Activated CD8-positive, alpha-beta memory T cell treated with anti-CD3 and anti-CD28 coated beads, Interleukin-2, amount 10 ng/mL, durations not matched to agents 7 days and 5 days (primary cell): ENCODE measurements around the gene NDUFS7. TPM values are rescaled to one million over a fixed set of nuclear protein-coding genes. Genes with fewer than 3 reads are reported as not detected.
"Not testable (repeated sequence)": the region's sequence is repeated elsewhere in the genome, so short reads cannot be mapped to it uniquely, and the experiment has no call there.

ENCODE experiments used
- ATAC-seq: fragments of 150-1000 bp; cut with Tn5 transposase; one replicate; pipeline ENCODE4 v1.10.0; 2021; ENCODE audit warnings: moderate library complexity
- CTCF ChIA-PET: fragments of 350-600 bp; sonication (Branson Sonifier 250); formaldehyde crosslinking; loops from one replicate; lab custom pipeline; 2021; ENCODE audit warnings: antibody characterized with exemption; lab: Charles Lee
- DNase-seq: peaks from one replicate; pipeline ENCODE4 v3.0.0-alpha.2; 2020
- H3K27ac Mint-ChIP-seq: one replicate; pipeline ENCODE4 v1.8.0; 2021; ENCODE audit warnings: mild to moderate bottlenecking, mixed read lengths
- H3K27me3 Mint-ChIP-seq: one replicate; pipeline ENCODE4 v1.8.0; 2021; ENCODE audit warnings: mixed read lengths
- H3K36me3 Mint-ChIP-seq: one replicate; pipeline ENCODE4 v1.8.0; 2021; ENCODE audit warnings: mild to moderate bottlenecking, mixed read lengths
- H3K4me1 Mint-ChIP-seq: one replicate; pipeline ENCODE4 v1.8.0; 2021; ENCODE audit warnings: mixed read lengths
- H3K4me3 Mint-ChIP-seq: one replicate; pipeline ENCODE4 v1.8.0; 2021; ENCODE audit warnings: mild to moderate bottlenecking, moderate library complexity, mixed read lengths
- H3K9me3 Mint-ChIP-seq: one replicate; pipeline ENCODE4 v1.8.0; 2022; ENCODE audit warnings: low read depth, mixed read lengths
- total RNA-seq, 2 experiments: library from RNA; stranded (reverse); gene quantifications; one replicate each; pipeline ENCODE4 v1.2.3, GENCODE V29; 2021

The NDUFS7 gene
- total RNA-seq, 2 experiments from 2014 or later = 124 to 135 TPM

GRCh38 chr19:1417681-1418495 is 34.2 kb downstream of the NDUFS7 start:
- H3K4me3 Mint-ChIP-seq = no peak overlapping the region
- no peaks in the 10 kb centered on the region for H3K27me3 Mint-ChIP-seq
- no peak for DNase-seq
- H3K27ac Mint-ChIP-seq = no peak overlapping the region
- CTCF ChIA-PET = no interaction called here
- ATAC-seq = no peak
- peaks cover 29% of the 10 kb centered on the region for H3K36me3 Mint-ChIP-seq
- H3K4me1 Mint-ChIP-seq = peaks cover 27% of the 10 kb centered on the region
- H3K9me3 Mint-ChIP-seq = no peaks in the 10 kb centered on the region

DNA sequence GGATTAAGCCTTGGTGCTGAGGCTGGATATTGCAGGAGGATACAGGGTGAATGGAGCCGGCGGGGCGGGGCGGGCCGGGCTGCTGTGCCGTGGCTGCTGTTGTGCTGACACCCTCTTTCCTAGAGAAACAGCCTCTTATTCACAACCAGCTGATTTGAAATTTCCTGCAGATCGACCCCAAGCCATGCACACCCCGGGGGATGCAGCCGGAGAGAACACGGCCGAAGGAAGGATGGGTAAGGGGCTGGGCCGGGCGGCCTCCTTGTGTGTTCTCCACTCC is 34.7 kb downstream of the NDUFS7 start:
- DNase-seq = no peak
- CTCF ChIA-PET = no interaction called here
- Mint-ChIP-seq H3K9me3 (no peaks in the 10 kb centered on the region), H3K4me1 (peaks cover 23% of the 10 kb centered on the region), H3K36me3 (peaks cover 32% of the 10 kb centered on the region), H3K27me3 (no peaks in the 10 kb centered on the region), H3K27ac (no peak overlapping the region), H3K4me3 (no peak overlapping the region)
- no peak for ATAC-seq

GRCh38 chr19:1418951-1419738 is 35.4 kb downstream of the NDUFS7 start:
- H3K4me3 Mint-ChIP-seq = no peak overlapping the region
- H3K9me3 Mint-ChIP-seq = no peaks in the 10 kb centered on the region
- CTCF ChIA-PET = no interaction called here
- H3K27ac Mint-ChIP-seq = no peak overlapping the region
- H3K36me3 Mint-ChIP-seq = peaks cover 37% of the 10 kb centered on the region
- no peak for DNase-seq
- H3K4me1 Mint-ChIP-seq = peaks cover 19% of the 10 kb centered on the region
- no peak for ATAC-seq
- no peaks in the 10 kb centered on the region for H3K27me3 Mint-ChIP-seq

DNA sequence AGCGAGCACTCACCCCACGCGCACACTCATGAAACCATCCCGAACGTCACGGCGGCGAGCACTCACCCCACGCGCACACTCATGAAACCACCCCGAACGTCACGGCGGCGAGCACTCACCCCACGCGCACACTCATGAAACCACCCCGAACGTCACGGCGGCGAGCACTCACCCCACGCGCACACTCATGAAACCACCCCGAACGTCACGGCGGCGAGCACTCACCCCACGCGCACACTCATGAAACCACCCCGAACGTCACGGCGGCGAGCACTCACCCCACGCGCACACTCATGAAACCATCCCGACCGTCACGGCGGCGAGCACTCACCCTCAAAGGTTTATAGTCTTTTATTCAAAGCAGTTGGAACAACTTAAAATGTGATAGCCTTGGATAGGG is 36.4 kb downstream of the NDUFS7 start:
- not testable (repeated sequence) for H3K27ac Mint-ChIP-seq, H3K27me3 Mint-ChIP-seq, H3K9me3 Mint-ChIP-seq, H3K4me3 Mint-ChIP-seq, ATAC-seq, DNase-seq
- Mint-ChIP-seq H3K4me1 (peaks cover 14% of the 10 kb centered on the region), H3K36me3 (peaks cover 40% of the 10 kb centered on the region)
- CTCF ChIA-PET = interaction anchor here (1.0 kb wide), 1 partner anchor 8 kb away, joined by 3 read pairs; no protein-coding TSS in a partner anchor

DNA sequence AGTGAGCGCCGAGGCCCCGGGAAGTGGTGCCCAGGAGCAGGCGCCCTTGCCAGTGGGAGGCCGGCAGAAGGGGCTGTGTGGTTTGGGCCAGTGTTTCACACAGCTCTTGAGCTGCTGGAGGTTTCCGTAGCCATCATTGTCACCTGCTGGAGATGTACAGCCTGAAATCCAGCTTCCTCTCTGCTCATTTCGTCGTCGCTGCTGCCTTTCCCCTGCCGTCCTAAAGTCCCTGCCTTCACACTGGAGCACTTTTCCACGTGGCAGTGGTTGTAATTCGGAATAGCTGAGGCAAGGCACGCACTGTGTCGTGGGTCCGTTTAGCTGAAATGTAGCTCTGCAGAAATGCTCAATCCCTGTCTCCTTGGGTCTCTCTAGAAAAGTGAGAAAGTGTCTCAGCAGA is 36.9 kb downstream of the NDUFS7 start:
- ATAC-seq = no peak
- Mint-ChIP-seq H3K27ac (no peak overlapping the region), H3K4me1 (peaks cover 11% of the 10 kb centered on the region), H3K9me3 (no peaks in the 10 kb centered on the region), H3K36me3 (peaks cover 42% of the 10 kb centered on the region), H3K27me3 (no peaks in the 10 kb centered on the region), H3K4me3 (no peak overlapping the region)
- CTCF ChIA-PET = interaction anchor here (1.0 kb wide), 1 partner anchor 9 kb away, joined by 3 read pairs; no protein-coding TSS in a partner anchor
- DNase-seq = no peak

GRCh38 chr19:1421218-1421957 is 37.7 kb downstream of the NDUFS7 start:
- Mint-ChIP-seq H3K27ac (no peak overlapping the region), H3K4me3 (no peak overlapping the region), H3K27me3 (no peaks in the 10 kb centered on the region), H3K9me3 (no peaks in the 10 kb centered on the region), H3K4me1 (peaks cover 5% of the 10 kb centered on the region), H3K36me3 (peaks cover 45% of the 10 kb centered on the region)
- DNase-seq (no peak), ATAC-seq (no peak)
- CTCF ChIA-PET = interaction anchor here (1.0 kb wide), 1 partner anchor 9 kb away, joined by 3 read pairs; no protein-coding TSS in a partner anchor

- DNase-seq (no peak), ATAC-seq (no peak)
- CTCF ChIA-PET = no interaction called here
- H3K4me3 Mint-ChIP-seq = no peak overlapping the region
- H3K27ac Mint-ChIP-seq = no peak overlapping the region
- H3K36me3 Mint-ChIP-seq = peaks cover 45% of the 10 kb centered on the region
- H3K9me3 Mint-ChIP-seq = no peaks in the 10 kb centered on the region
- H3K4me1 Mint-ChIP-seq = peaks cover 5% of the 10 kb centered on the region
- H3K27me3 Mint-ChIP-seq = no peaks in the 10 kb centered on the region
Measured at GRCh38 chr19:1421958-1422305, 38.2 kb downstream of the NDUFS7 start.

GRCh38 chr19:1422360-1422759 is 38.7 kb downstream of the NDUFS7 start:
- Mint-ChIP-seq H3K4me3 (no peak overlapping the region), H3K27me3 (no peaks in the 10 kb centered on the region), H3K27ac (no peak overlapping the region), H3K36me3 (peaks cover 42% of the 10 kb centered on the region), H3K4me1 (peaks cover 2% of the 10 kb centered on the region), H3K9me3 (no peaks in the 10 kb centered on the region)
- CTCF ChIA-PET = no interaction called here
- DNase-seq (no peak), ATAC-seq (no peak)

GRCh38 chr19:1422943-1423342 is 39.2 kb downstream of the NDUFS7 start:
- H3K27me3 Mint-ChIP-seq = no peaks in the 10 kb centered on the region
- H3K9me3 Mint-ChIP-seq = no peaks in the 10 kb centered on the region
- ATAC-seq (no peak), DNase-seq (no peak)
- CTCF ChIA-PET = no interaction called here
- H3K4me3 Mint-ChIP-seq = no peak overlapping the region
- no peaks in the 10 kb centered on the region for H3K4me1 Mint-ChIP-seq
- H3K27ac Mint-ChIP-seq = no peak overlapping the region
- peaks cover 39% of the 10 kb centered on the region for H3K36me3 Mint-ChIP-seq

DNA sequence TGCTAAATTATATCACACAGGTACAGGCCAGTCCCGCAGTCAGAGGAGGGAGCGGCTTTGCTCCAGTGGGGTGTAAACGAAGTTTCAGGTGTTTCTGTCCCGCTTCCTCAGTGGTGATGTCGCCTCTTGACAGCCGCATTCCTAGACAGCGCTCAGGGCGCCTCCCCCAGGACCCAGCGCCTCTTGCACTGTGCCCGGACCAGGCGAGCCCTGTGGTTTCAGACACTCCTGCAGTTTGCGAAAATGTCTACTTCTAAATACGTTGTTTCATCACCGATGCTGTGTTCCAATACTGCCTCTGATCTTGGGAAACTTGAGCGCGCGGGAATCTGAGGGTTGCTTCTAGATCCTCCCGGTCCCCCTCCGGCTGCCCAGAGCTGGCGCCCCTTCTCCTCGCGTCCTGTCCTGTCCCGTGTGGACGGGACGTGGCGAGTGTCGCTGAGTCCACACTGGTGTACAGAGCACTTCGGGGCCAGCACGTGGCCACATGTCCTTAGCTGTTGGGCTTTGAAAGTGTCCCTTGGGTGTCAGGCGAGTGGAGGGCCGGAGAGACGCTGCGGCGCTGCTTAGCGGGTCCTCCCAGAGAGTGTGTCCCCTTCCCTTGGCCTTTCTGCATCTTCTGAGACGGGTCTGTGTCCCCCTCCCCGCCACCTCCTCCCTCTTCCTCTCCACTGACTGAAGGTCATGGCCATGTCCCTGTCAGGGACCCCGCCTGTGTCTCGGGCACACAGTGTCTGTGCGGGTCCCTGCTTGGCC is 39.9 kb downstream of the NDUFS7 start:
- Mint-ChIP-seq H3K4me1 (no peaks in the 10 kb centered on the region), H3K27ac (no peak overlapping the region), H3K9me3 (no peaks in the 10 kb centered on the region), H3K36me3 (peaks cover 37% of the 10 kb centered on the region), H3K4me3 (no peak overlapping the region), H3K27me3 (no peaks in the 10 kb centered on the region)
- CTCF ChIA-PET = no interaction called here
- ATAC-seq = no peak
- no peak for DNase-seq

DNA sequence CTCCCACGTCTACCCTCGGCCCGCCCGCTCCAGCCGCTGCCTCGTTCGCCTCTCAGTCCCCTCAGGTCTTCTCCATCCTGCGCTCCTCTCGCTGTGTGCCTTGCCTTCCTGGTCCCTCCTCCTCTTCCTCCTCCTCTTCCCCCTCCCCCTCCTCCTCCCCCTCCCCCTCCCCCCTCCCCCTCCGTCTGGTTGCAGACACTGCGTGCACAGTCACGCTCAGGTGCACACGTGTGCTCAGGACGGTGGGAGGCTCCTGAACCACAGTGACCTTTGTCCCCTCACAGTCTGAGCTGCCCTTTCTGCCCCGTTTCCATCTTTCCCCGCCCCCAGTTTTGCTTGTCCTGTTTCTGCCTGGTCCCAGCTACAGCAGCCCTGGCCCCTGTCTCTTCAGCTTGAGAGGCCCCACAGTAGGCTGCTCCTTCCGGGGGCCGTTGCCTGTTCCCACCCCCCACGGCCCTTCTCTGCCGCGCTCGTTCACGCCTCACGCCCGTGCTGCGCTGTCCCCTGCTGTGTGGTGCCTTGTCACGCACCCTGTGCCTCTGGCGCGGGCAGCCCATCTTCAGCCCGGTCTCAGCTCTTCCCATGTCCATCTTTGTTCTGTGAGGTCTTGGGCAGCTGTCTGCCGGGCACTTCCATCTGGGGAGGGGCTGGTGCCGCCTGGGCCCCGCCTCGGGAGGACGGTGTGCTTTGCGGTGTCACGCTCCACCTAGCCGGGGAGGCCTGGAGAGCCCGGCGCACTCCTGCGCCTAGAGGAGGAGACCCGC is 40.7 kb downstream of the NDUFS7 start:
- no peak for DNase-seq
- Mint-ChIP-seq H3K36me3 (peaks cover 33% of the 10 kb centered on the region), H3K27ac (no peak overlapping the region), H3K9me3 (no peaks in the 10 kb centered on the region), H3K4me1 (no peaks in the 10 kb centered on the region), H3K4me3 (no peak overlapping the region), H3K27me3 (no peaks in the 10 kb centered on the region)
- CTCF ChIA-PET = interaction anchor here (1.2 kb wide), 1 partner anchor 11 kb away, joined by 3 read pairs; no protein-coding TSS in a partner anchor
- no peak for ATAC-seq

DNA sequence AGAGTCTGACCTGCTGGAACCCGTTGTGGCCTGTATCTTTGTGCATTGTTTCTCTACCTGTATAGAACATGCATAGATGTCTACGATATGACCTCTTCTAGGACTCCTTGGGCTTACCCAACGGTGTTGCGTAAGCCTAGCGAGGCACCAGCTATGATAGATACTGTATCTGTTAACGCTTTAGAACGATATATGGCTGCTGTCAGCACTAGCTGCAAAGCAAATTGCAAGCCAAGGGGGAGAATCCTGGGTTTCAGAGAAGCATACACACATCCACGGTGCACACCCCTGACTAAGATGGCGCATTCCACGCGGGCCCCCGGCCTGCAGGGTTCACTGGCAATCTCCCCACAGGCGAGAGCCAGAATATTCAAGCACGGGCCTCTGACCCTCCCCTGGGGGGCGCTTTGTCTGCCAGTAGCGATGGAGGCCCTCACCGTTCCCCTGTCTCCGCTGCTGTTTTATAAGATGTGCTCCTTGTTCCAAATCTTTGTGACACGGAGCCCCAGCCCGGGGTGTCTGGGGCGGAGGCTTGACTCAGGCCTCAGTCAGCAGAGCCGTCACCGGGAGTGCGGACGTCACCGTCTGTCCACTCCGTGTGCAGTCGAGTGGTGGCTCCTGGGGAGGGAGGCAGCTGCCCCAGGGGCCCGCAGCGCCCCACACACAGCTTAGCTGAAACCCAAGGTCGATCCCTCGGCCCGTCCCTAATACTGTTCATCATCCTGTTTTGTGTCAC is 41.6 kb downstream of the NDUFS7 start:
- CTCF ChIA-PET = interaction anchor here (1.2 kb wide), 1 partner anchor 12 kb away, joined by 3 read pairs; no protein-coding TSS in a partner anchor
- Mint-ChIP-seq H3K27me3 (no peaks in the 10 kb centered on the region), H3K4me3 (no peak overlapping the region), H3K36me3 (peaks cover 29% of the 10 kb centered on the region), H3K9me3 (no peaks in the 10 kb centered on the region), H3K27ac (no peak overlapping the region), H3K4me1 (no peaks in the 10 kb centered on the region)
- ATAC-seq (no peak), DNase-seq (no peak)
